SK-N-MC (cell line): ENCODE results near the gene GPC1.

ENCODE experiments used
- EZH2 ChIP-seq: fragments of 200-600 bp; sonication (generic); IDR thresholded peaks from one replicate; pipeline ENCODE4 v1.6.1; 2017; ENCODE audit warnings: antibody characterized with exemption
- POLR2AphosphoS5 ChIP-seq: IDR thresholded peaks from 2 replicates; pipeline ENCODE4 v1.6.1; 2012; ENCODE audit warnings: mild to moderate bottlenecking, low read depth, low read length, borderline replicate concordance

GRCh38 chr2:240462073-240462706, 26.7 kb downstream of the GPC1 start:
- TF ChIP-seq EZH2 (no peak), POLR2AphosphoS5 (no peak)
